Suppressor macrophage treated with lipopolysaccharide for 4 hours (primary cell): ENCODE data around the gene C1RL.
A peak's percentile ranks its signal among the peaks of the same experiment; 100 is the strongest.
"Not testable (repeated sequence)": the region's sequence is repeated elsewhere in the genome, so short reads cannot be mapped to it uniquely, and the experiment has no call there.

Experiments
- DNase-seq: peaks from one replicate; pipeline ENCODE4 v3.0.0-alpha.2; 2020

The C1RL gene

GRCh38 chr12:7058850-7059395 is 50.1 kb downstream of the C1RL start:
- DNase-seq, result peak; percentile 37

GRCh38 chr12:7058163-7058845 is 50.7 kb downstream of the C1RL start:
- peak; percentile 73 for DNase-seq

- not testable (repeated sequence) for DNase-seq
Measured at GRCh38 chr12:7055736-7056135, 53.3 kb downstream of the C1RL start.

- no peak for DNase-seq
Measured at GRCh38 chr12:7054925-7055324, 54.1 kb downstream of the C1RL start.

GRCh38 chr12:7049973-7050372 is 59.0 kb downstream of the C1RL start:
- DNase-seq, result not testable (repeated sequence)

- DNase-seq, result not testable (repeated sequence)
Measured at GRCh38 chr12:7049445-7049951, 59.5 kb downstream of the C1RL start.

- DNase-seq, result peak; percentile 22
Measured at GRCh38 chr12:7047306-7047705, 61.7 kb downstream of the C1RL start.

- DNase-seq, result no peak
Measured at GRCh38 chr12:7046383-7047105, 62.5 kb downstream of the C1RL start.

- no peak for DNase-seq
Measured at GRCh38 chr12:7045913-7046312, 63.1 kb downstream of the C1RL start.
